ENCODE data around the gene ACADSB. TPM values are rescaled to one million over a fixed set of nuclear protein-coding genes. Genes with fewer than 3 reads are reported as not detected.

The ACADSB gene
- polyA plus RNA-seq, 1 donor from 2014 or later, result 20.3 TPM

DNA sequence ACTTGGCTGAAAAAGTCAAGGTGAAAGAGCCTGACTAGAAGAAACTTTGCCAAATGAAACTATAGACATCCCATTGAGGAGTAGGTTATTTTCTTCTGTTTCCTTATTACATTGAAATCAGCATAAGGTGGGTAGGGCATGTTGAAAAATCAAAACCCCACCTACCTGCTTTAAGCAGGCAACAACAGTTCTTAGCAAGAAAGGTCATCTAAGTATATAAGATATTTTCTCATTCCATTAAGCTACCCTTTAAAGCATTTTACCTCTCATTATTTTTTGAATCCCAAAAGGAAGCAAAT, 30.8 kb downstream of the ACADSB start:
- no peaks in the 10 kb centered on the region for H4K20me1 ChIP-seq (ENCODE audit: insufficient read depth)
- TF ChIP-seq EP300 (conservative IDR thresholded peaks at IDR 0.05; ENCODE audit: poor library complexity, severe bottlenecking) (no peak), POLR2AphosphoS5 (IDR thresholded peaks at IDR 0.05) (no peak), SMC3 (conservative IDR thresholded peaks at IDR 0.05; ENCODE audit: poor library complexity) (no peak), EZH2 (IDR thresholded peaks at IDR 0.05; ENCODE audit: borderline replicate concordance, insufficient read depth, low read length, poor library complexity, severe bottlenecking) (no peak), MXI1 (conservative IDR thresholded peaks at IDR 0.05; ENCODE audit: poor library complexity, severe bottlenecking) (no peak), TAF1 (IDR thresholded peaks at IDR 0.05; ENCODE audit: low read depth) (no peak), RAD21 (conservative IDR thresholded peaks at IDR 0.05) (no peak)
- TF ChIP-seq, protein P1, sequence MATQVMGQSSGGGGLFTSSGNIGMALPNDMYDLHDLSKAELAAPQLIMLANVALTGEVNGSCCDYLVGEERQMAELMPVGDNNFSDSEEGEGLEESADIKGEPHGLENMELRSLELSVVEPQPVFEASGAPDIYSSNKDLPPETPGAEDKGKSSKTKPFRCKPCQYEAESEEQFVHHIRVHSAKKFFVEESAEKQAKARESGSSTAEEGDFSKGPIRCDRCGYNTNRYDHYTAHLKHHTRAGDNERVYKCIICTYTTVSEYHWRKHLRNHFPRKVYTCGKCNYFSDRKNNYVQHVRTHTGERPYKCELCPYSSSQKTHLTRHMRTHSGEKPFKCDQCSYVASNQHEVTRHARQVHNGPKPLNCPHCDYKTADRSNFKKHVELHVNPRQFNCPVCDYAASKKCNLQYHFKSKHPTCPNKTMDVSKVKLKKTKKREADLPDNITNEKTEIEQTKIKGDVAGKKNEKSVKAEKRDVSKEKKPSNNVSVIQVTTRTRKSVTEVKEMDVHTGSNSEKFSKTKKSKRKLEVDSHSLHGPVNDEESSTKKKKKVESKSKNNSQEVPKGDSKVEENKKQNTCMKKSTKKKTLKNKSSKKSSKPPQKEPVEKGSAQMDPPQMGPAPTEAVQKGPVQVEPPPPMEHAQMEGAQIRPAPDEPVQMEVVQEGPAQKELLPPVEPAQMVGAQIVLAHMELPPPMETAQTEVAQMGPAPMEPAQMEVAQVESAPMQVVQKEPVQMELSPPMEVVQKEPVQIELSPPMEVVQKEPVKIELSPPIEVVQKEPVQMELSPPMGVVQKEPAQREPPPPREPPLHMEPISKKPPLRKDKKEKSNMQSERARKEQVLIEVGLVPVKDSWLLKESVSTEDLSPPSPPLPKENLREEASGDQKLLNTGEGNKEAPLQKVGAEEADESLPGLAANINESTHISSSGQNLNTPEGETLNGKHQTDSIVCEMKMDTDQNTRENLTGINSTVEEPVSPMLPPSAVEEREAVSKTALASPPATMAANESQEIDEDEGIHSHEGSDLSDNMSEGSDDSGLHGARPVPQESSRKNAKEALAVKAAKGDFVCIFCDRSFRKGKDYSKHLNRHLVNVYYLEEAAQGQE (IDR thresholded peaks at IDR 0.05; ENCODE audit: borderline replicate concordance), result no peak
- TF ChIP-seq, protein P2, sequence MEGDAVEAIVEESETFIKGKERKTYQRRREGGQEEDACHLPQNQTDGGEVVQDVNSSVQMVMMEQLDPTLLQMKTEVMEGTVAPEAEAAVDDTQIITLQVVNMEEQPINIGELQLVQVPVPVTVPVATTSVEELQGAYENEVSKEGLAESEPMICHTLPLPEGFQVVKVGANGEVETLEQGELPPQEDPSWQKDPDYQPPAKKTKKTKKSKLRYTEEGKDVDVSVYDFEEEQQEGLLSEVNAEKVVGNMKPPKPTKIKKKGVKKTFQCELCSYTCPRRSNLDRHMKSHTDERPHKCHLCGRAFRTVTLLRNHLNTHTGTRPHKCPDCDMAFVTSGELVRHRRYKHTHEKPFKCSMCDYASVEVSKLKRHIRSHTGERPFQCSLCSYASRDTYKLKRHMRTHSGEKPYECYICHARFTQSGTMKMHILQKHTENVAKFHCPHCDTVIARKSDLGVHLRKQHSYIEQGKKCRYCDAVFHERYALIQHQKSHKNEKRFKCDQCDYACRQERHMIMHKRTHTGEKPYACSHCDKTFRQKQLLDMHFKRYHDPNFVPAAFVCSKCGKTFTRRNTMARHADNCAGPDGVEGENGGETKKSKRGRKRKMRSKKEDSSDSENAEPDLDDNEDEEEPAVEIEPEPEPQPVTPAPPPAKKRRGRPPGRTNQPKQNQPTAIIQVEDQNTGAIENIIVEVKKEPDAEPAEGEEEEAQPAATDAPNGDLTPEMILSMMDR (IDR thresholded peaks at IDR 0.05; ENCODE audit: poor library complexity, severe bottlenecking), result no peak
- no peak overlapping the region for H3K27ac ChIP-seq (ENCODE audit: low read length)
- H3K4me3 ChIP-seq (ENCODE audit: low read length), result no peak overlapping the region
- H3K9ac ChIP-seq (ENCODE audit: low read length), result no peak overlapping the region
- H3K4me2 ChIP-seq (ENCODE audit: low read length), result no peak overlapping the region
- no peaks in the 10 kb centered on the region for H3F3A ChIP-seq (ENCODE audit: insufficient read depth, low read length, poor library complexity, severe bottlenecking)
- H3K9me2 ChIP-seq (ENCODE audit: insufficient read depth, low read length), result no peaks in the 10 kb centered on the region
- no peaks in the 10 kb centered on the region for H3K27me3 ChIP-seq (ENCODE audit: insufficient read depth, low read depth, low read length)
- H3K36me3 ChIP-seq (ENCODE audit: insufficient read depth, low read length), result peaks cover 13% of the 10 kb centered on the region
- H3K9me3 ChIP-seq (ENCODE audit: low read length), result no peaks in the 10 kb centered on the region
- H2AFZ ChIP-seq (ENCODE audit: low read depth, low read length), result no peak overlapping the region
- H3K79me2 ChIP-seq (replicated peaks; ENCODE audit: insufficient read depth, low read length), result no peaks in the 10 kb centered on the region

- Histone ChIP-seq H3K9ac (ENCODE audit: low read length) (no peak overlapping the region), H3K9me3 (ENCODE audit: low read length) (no peaks in the 10 kb centered on the region), H2AFZ (ENCODE audit: low read depth, low read length) (no peak overlapping the region), H3K36me3 (ENCODE audit: insufficient read depth, low read length) (peaks cover 5% of the 10 kb centered on the region), H3F3A (ENCODE audit: insufficient read depth, low read length, poor library complexity, severe bottlenecking) (no peaks in the 10 kb centered on the region), H3K27ac (ENCODE audit: low read length) (no peak overlapping the region), H3K4me2 (ENCODE audit: low read length) (no peak overlapping the region), H4K20me1 (ENCODE audit: insufficient read depth) (no peaks in the 10 kb centered on the region), H3K4me3 (ENCODE audit: low read length) (no peak overlapping the region), H3K27me3 (ENCODE audit: insufficient read depth, low read depth, low read length) (no peaks in the 10 kb centered on the region), H3K9me2 (ENCODE audit: insufficient read depth, low read length) (no peaks in the 10 kb centered on the region), H3K79me2 (replicated peaks; ENCODE audit: insufficient read depth, low read length) (no peaks in the 10 kb centered on the region)
- TF ChIP-seq EP300 (conservative IDR thresholded peaks at IDR 0.05; ENCODE audit: poor library complexity, severe bottlenecking), result no peak
- TF ChIP-seq, protein P1 (IDR thresholded peaks at IDR 0.05; ENCODE audit: borderline replicate concordance), result no peak
- no peak for TF ChIP-seq EZH2 (IDR thresholded peaks at IDR 0.05; ENCODE audit: borderline replicate concordance, insufficient read depth, low read length, poor library complexity, severe bottlenecking)
- TF ChIP-seq SMC3 (conservative IDR thresholded peaks at IDR 0.05; ENCODE audit: poor library complexity), result no peak
- TF ChIP-seq POLR2AphosphoS5 (IDR thresholded peaks at IDR 0.05), result no peak
- TF ChIP-seq TAF1 (IDR thresholded peaks at IDR 0.05; ENCODE audit: low read depth), result no peak
These were observed 34.1 kb downstream of the ACADSB start for GRCh38 chr10:123042708-123043408.
